GM18517 (cell line): ENCODE measurements around the gene CFAP100.

Source experiments
- ATAC-seq: cut with Tn5 transposase; IDR thresholded peaks from one replicate; pipeline ENCODE4 v1.9.1; 2021; ENCODE audit warnings: mild to moderate bottlenecking, moderate library complexity; ENCODE audit not compliant: unreplicated experiment

CFAP100 gene

DNA sequence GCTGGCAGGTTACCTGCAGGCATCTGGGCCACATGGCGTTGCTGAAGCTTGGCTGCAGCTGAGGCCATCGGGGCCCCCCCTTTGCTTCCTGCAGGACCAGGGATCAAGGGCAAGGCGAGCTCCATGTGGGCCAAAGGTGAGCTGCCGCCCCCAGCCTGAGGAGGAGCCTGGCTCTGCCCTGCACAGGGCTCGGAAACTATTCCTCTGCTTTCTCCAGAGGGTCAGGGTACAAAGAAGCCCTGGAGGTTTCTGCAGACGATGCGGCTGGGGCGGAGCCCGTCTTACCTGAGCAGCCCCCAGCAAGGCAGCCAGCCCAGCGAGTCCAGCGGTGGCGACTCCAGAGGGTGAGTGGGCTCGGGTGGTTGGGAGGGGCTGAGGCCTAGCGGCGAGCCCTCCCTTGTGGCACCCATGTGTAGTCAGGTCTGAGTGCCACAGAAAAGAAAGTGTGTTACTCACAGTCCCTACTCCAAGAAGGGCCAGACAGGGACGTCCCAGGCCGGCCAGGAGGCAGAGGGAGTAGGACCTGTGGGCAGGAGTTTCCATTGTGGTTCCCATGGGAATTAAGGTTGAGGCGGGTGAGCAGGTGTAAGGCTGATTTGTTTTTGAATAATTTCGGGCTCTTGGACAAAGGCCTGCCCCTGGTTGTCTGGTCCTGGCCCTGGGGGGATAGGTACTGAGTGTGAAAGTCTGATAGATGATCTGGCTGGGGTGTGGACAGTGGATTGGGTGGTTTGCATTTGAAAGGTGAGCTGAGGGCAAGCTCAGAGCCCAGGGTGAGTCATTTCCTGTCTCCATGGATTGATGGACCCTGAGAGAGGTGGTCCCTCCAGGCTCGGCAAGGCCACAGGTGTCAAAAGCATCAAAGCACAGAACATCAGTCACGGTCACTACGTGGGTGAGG lies 25.4 kb downstream of the CFAP100 start:
- no peak for ATAC-seq

DNA sequence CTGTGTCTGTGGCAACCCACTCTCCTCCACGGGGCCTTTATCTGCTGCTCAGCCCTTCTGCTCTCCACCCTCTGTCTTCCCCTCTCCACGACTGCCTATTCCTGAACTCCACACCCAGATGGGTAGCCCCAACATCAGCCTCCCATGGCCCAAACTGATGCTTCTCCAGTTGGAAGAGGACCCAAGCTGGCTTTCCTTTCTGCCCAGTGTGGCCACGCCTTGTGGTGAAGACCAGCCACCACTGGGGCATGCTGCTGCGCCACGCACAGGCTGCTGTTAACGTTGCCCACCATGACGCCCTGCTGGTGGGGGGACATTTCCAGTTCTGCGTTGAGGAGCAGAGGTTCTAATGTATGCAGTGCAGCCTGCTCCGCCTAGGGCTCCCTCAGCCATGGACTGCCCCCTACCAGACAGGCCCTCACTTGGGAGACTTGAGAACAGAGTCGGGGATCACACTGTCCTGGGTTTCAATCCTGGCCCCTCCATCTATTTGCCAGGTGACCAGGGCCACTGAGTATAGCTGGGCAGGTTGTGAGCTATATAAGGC lies 26.9 kb downstream of the CFAP100 start:
- no peak for ATAC-seq

DNA sequence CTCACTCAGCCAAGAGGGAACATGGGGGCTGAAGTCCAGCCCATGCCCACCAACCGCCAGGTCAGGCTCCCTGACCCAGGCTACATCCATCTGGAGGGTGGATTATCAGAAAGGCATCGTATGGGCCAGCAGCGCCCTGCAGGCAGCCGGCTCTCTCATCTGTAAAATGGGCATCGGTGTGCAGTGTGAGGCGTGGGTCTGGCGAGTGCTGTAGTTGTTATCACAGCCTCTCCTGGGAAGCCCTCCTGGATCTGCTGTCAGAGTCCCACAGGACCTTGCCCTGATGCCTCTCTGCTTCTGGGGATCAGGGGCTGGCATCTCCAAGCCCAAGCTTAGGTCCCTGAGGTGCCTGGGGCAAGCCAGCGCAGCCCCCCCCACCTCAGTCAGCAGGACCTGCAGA lies 27.4 kb downstream of the CFAP100 start:
- no peak for ATAC-seq

DNA sequence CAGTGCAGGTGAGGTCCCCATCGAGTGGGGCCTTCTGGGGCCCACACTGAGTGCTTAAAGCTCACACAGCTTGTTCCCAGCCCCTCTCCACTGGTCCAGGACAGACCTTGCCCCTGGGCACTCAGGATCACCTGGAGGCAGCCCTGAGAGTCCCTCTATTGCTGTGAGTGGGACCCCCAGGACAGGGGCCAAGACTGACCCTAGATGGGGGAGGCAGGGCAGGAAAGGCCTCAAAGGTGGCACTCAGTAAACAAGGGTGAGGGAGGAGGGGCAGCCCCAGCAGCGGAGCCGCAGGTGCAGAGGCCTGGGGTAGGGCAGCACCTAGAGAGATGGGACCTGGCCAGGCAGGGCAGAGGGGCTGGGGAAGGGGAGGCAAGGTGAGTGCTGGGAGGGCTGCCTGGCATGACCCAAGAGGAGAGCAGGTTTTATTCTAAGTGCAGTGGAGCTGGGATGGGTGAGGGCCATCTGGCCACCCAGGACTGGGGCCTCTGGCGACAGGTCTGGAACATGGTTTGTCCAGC lies 27.9 kb downstream of the CFAP100 start:
- ATAC-seq: no peak

DNA sequence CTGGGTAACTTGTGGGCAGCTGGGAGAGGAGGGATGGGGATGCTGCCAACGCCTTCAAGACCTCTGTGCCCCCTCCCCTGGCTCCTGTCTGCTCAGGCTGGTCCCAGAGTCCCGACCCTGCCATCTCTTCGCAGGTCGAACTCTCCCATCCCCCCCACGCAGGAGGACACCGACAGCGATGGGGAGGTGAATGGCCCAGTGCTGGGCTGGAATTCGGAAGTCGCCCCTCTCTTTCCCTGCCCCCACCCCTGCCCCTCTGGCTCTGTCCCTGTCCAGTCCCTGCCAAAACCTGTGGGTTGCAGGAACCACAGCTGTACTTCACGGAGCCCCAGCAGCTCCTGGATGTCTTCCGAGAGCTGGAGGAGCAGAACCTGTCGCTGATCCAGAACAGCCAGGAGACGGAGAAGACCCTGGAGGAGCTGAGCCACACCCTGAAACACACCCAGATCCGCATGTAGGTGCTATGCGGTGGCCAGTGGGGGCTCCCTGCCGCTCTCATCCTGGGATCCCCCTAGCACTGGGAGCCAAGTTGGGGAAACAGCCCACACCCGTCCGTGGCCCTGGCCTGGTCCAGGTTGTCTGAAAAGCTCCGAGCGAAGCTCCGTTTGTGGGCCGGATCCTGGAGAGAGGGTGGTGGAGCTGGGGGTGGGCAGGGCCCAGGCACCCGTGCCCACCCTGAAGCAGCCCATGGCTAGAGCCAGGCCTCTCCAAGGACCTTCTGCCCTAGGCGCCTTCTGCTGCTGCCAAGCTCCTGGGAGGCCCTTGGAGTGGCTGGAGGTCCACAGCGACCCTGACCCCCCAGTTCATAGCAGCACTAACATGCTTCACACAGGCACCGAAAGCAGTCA lies 28.7 kb downstream of the CFAP100 start:
- no peak for ATAC-seq

DNA sequence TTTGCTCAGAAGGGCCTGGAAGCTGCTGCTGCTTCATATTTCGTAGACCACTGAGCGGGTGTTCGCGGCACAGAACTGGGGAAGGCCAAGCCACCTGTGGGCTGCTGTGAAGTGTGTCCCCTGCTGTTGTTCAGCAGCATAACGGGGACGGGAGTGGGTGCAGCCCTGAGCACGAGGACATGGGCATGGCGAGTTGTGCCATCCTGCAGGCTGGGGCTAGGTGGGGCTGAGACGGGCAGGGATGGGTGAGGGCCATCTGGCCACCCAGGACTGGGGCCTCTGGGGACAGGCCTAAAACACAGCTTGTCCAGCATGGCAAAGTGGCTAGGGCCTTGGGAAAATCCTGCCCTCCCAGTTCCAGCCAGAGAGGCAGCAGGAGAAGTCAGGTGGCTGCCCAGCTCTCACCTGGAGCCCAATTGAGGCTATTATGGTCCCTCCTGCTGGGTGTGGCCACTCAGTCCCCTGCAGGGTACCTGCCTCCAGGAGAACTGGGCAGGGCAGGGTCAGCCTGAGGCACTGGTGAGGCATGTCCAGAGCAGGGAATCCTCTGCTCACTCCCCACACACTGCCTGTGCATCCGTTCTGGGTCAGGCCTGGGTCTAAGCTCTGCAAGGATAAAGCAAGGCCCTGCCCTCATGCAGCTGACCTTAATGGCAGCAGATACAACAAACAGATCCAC lies 29.5 kb downstream of the CFAP100 start:
- no peak for ATAC-seq

DNA sequence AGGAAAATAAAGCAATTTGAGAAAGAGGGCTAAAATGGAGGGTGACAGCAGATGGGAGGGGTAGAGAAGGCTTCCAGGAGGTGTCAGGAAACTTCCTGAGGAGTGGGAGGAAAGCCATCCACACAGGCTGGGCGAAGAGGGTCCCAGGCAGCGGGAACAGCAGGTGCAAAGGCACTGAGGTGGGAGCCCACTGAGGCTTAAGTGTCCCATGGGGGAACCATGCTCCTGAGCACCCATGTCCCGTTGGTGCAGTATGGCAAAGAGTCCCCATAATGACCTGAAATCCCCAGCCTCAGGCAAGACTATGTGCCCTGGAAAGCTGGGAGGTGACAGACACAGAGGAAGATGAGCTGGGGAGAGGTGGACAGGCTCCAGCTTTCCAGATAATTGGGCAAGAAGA lies 30.0 kb downstream of the CFAP100 start:
- no peak for ATAC-seq

DNA sequence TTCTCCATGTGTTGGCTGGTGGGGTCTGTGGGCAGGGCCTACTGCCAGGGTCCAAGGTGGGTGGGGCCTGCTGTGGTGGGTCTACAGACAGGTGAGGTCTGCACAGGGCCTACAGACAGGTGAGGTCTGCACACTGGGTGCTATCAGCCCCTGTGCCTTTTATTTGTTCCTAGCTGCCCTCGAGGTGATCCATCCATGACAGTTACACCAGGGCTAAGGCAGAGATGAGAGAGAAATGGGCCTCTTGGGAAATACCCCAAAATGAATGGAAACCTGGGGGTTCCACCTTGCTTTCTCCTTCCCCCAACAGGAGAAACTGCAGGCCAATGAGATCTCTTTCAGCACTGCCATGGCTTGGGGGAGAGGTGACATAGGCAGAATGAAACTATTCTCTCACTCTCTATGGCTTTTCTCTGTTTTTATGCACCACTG lies 36.4 kb downstream of the CFAP100 start:
- no peak for ATAC-seq

DNA sequence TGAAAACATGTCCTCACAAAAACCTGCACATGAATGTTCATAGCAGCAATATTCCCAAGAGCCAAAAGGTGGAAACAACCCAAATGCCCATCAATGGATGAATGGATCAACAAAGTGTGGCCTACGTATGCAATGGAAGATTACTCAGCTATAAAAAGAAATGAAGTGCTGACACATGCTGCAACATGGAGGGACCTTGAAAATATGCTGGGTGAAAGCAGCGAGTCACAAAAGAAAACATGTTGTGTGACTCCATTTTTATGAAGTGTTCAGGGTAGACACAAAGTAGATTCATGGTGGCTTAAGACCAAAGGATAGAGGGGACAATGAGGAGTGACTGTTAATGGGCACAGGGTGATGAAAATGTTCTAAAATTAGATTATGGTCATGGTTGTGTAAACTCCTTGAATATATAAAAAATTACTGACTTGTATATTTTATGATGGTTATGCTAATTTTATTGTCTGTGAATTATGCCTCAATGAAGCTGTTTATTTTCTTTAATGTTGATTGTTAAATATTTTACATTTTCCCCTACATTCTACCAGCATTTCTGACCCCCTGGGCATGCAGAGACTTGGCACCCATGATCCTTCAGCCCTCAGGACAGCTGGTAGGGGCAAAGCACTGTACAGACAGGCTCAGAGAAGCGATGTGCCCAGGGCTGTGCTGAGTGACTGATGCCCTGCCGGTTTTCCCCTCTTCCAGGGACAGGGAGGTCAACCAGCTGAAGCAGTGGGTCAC lies 37.8 kb downstream of the CFAP100 start:
- no peak for ATAC-seq

DNA sequence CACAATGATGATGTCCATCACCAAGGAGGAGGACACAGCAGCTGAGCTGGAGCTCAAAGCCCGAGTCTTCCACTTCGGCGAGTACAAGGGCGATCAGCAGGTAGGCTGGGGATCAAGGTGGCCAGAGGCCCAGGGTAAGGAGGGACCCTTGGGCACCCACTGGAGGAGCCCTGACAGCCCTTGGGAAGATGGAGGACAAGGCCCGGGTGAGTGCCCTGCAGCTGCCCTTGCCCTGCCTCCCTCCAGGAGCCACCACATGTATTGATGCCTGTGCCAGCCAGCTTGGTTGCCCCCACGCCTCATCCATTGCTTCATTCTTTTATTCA lies 38.4 kb downstream of the CFAP100 start:
- no peak for ATAC-seq

DNA sequence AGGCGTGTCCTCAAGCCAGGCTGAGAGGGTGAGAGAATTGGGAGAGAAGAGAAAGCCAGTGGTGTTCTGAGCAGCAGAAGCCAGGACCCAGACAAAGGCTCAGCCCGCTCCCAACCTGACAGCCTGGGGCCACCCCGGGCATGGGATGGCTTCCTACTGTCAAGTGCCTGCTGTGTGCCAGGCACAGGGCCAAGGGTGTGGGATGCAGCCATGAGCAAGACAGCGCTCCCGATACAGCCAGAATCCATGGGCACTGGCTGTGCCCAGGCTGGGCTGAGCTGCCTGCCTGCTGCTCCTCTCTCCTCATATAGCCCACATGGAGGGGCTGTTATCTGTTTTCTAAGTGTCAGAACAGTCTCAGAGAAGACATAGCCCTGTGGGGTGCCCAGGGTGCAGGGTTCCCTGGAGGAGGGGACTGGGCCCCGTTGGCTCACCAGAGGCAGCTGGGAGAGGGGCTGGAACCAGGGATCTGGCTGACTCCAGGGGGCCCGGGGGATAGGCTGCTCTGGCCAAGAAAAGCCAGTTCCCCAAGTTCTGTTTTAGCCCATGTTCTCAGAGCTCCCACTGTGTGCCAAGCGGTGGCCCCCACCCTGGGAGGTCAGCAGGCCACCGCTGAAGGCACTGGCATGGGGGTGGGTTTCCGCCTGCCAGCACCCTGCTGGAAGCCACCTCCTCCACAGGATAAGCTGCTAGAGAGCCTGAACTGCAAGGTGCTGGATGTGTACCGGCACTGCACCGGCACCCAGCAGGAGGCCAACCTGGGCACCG lies 39.0 kb downstream of the CFAP100 start:
- ATAC-seq: no peak

DNA sequence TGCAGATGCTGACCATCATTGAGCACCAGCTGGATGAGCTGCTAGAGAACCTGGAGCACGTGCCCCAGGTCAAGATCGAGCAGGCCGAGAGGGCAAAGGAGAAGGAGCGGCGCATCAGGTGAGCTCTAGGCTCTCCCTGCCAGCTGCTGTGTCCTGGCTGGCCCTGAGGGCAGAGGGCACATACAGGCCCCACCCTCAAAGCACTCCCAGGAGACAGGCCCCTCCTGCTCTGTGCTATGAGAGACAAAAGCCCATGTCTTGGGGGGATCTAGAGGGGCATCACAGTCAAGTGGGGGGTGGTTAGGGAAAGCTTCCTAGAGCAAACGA lies 39.5 kb downstream of the CFAP100 start:
- ATAC-seq: no peak

DNA sequence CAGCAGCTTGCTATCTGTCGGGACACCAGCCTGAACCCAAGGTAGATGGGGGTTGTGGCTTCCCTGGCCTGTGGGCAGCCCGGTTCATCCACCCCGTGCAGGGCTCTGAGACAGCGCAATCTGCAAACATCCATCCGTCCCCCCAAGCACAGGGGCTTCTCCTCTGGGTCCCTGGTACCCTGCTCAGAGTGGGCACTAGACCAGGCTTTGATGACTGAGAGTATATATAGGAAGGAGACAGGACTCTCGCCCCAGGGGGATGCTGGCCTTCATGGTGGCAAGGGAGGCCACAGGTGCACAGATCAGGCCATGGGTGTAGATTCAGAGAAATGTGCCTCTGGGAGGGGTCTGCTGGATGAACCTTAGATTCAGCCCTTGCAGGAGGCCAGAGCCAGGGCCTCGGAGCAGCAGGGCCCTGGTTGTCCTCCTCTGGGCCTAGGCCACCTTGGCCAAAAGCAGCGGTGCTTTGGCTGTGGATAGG lies 40.3 kb downstream of the CFAP100 start:
- ATAC-seq: no peak

DNA sequence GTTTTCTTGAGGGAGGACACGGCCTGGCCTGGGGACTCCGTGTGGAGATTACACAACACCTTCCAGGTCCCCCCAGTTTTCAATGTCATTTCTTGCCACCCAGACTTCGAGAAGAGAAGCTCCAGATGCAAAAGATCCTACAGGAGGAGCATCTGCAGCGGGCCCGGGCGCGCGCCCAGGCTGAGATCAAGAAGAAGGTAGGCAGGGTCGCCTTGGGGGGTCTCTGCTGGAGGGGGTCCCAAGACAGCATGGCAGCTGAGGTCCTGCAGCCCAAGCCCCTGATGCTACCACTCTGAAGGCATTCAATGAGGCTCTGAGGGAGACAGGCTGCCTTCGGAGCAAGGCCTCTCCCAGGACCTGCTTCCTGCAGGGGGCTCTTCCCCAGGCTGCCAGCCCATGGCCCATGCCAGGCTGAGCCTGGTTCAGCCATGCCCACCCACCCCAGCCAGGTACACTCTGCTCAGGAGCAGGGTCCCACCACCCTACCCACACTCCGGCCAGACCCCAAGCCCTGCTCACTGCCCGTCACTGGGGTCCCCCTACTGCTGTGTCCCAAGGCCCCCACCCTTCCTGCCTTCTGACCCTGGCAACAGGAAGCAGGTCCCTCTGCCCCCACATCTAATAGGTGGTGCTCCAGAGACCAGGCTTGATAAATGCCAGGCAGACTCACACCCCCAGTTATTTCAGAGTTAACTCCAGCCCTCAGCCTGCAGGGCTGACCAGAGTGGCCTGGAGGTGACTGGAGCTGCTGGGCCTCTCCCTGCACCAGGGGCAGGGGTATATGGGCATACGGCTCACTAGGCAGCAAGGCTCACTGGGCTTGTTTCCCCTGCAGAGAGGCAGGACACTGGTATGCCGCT lies 41.0 kb downstream of the CFAP100 start:
- ATAC-seq: no peak

DNA sequence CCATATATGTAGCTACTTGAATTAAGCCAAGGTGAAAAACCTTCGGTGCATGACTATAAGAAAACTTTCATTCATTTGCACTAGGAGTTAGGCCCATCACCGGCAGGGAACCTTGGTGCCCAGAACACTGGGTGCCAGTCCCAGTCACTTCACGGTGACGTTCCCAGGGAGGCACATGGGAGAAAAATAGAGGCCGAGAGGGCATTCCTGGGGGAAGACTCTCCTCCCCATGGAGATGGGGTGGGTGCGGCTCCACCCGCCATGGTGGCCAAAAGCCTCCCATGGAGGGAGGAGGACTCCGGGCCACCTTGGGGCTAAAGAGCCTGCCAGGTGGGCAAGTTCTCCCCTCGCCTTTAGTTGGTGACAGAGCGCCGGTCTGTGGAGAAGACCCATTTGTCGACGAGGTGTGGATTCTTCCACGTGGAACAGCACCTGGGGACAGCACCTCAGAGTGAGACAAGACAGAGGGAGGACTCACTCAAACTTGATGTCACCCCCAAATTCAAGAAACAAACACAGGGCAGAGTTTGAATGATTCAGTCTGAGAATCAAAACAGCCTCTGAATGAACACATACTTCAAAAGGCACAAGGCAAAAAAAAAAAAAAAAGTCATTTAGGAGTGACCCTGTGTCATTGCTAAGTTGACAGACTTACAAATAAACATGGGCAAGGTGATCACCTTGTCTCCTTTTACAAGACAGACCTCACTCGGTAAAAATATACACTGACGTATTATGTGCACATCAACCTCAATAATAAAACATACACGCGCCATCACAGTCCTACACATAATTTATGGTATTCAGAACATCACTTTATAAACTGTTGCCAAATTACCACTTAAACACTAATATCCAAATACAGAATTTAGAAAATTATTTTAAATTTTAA lies 42.4 kb downstream of the CFAP100 start:
- ATAC-seq: no peak

DNA sequence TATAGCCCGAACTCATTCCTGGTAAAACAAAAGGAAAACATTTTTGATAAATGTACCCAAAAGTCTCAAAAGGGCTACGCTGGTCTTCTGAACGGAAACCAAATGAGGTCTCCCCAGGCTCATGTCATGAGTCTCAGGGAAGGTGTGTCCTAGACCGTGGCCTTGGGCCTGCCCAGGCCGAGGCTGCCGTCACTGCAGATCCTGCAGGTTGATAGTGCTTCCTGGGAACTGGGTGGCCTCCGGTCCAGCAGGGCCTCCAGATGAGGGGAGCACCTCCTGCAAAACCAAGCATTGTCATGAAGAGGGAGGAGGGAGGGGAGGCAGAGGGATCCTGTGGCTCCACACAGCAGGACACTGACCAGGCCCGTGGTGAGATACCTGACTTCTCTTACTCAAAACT lies 43.5 kb downstream of the CFAP100 start:
- no peak for ATAC-seq

DNA sequence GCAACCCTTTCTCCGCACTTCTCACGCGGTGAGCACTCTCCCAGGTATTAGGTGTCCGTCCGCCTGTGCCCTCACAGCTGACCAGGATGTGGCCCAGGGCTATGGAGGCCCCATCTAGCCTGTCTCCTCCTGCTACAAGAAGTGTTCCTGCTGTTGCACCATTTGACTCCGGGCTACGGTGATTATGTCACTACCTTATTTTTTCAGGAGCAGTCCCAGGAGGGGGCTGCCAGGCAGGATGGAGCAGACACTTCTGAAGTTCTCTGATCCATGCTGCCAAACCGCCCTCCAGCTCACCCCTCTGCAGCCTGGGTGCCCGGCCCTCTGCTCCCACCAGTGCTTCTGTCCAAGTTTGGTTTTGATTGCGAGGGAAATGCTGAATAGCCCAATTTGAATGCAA lies 44.0 kb downstream of the CFAP100 start:
- no peak for ATAC-seq
